Thyroid gland (tissue), 4 donors: ENCODE data around the gene KRT1. TPM values are rescaled to one million over a fixed set of nuclear protein-coding genes. Genes with fewer than 3 reads are reported as not detected.

Experiments
- DNase-seq, 2 donors: peaks; one replicate each; pipeline ENCODE4 v3.0.0-alpha.2; 2019
- H3K27ac ChIP-seq, 3 donors: fragments of 200-600 bp; sonication (generic); 1 replicate in 2 of 3; 2 replicates in 1 of 3; pipeline ENCODE4 v1.5.1; 2016 to 2019; ENCODE audit warnings: mild to moderate bottlenecking in 1 of 3, moderate library complexity in 1 of 3
- H3K27me3 ChIP-seq: fragments of 200-600 bp; sonication (generic); one replicate; pipeline ENCODE4 v1.5.1; 2019
- H3K36me3 ChIP-seq, 2 donors: fragments of 200-600 bp; sonication (generic); one replicate each; pipeline ENCODE4 v1.5.1; 2016 to 2019
- H3K4me1 ChIP-seq, 2 donors: fragments of 200-600 bp; sonication (generic); one replicate each; pipeline ENCODE4 v1.5.1; 2017 to 2019
- H3K4me3 ChIP-seq, 3 donors: fragments of 200-600 bp; sonication (generic); replicated peaks in 1 of 3; 1 replicate in 2 of 3; 2 replicates in 1 of 3; pipeline ENCODE4 v1.5.1; 2016; ENCODE audit warnings: mild to moderate bottlenecking in 1 of 3
- H3K9me3 ChIP-seq: fragments of 200-600 bp; sonication (generic); one replicate; pipeline ENCODE4 v1.5.1; 2017
- CTCF ChIP-seq, 6 experiments: fragments of 200-600 bp in 3 of 6; fragments of 450-650 bp in 3 of 6; sonication (generic) in 3 of 6; IDR thresholded peaks; one replicate each; pipeline ENCODE4 v1.5.1; 2016 to 2019; ENCODE audit warnings: antibody characterized with exemption in 6 of 6, mild to moderate bottlenecking in 2 of 6, inconsistent platforms in 1 of 6, moderate library complexity in 1 of 6
- POLR2A ChIP-seq, 2 donors: fragments of 450-650 bp; IDR thresholded peaks; one replicate each; pipeline ENCODE4 v1.6.1; 2017; ENCODE audit warnings: antibody characterized with exemption in 2 of 2, mild to moderate bottlenecking in 2 of 2, moderate library complexity in 1 of 2
- WGBS, 2 donors: methylation state at CpG; one replicate each; pipeline ENCODE4 v1.1.5; 2017; 5-methylcytosine and 5-hydroxymethylcytosine counted together
- intact Hi-C: fragments of 100-400 bp; cut with DNase I; formaldehyde crosslinking; loops from one replicate; pipeline ENCODE4 v1.15.1; 2023
- total RNA-seq, 4 donors: library from RNA; depleted of rRNA; stranded (reverse); fragments of >200 nt; gene quantifications; one replicate each; pipeline ENCODE4 v1.2.3, GENCODE V29; 2016

Gene KRT1
- total RNA-seq, 4 donors from 2014 or later: 2.8 TPM; not detected in 3

GRCh38 chr12:52629281-52630007 is 50.8 kb downstream of the KRT1 start:
- 85 to 94% methylated on average over 12 of the region's 12 CpGs for WGBS, 2 donors

GRCh38 chr12:52628841-52629240 is 51.4 kb downstream of the KRT1 start:
- Histone ChIP-seq H3K4me1 (no peaks in the 10 kb centered on the region), H3K36me3 (no peaks in the 10 kb centered on the region), H3K4me3 (no peak overlapping the region), H3K27ac (no peak overlapping the region), H3K27me3 (no peaks in the 10 kb centered on the region), H3K9me3 (no peaks in the 10 kb centered on the region)
- intact Hi-C loops: no loop called here
- no peak for DNase-seq
- TF ChIP-seq POLR2A (IDR thresholded peaks at IDR 0.05) (no peak), CTCF (IDR thresholded peaks at IDR 0.05) (no peak)
- WGBS, 2 donors: 80 to 90% methylated on average over 2 of the region's 2 CpGs

More at GRCh38 chr12:52629281-52630007, 50.8 kb downstream of the KRT1 start:
- Histone ChIP-seq H3K4me3 (no peak overlapping the region), H3K4me1 (no peaks in the 10 kb centered on the region), H3K36me3 (no peaks in the 10 kb centered on the region), H3K9me3 (no peaks in the 10 kb centered on the region), H3K27me3 (no peaks in the 10 kb centered on the region), H3K27ac (no peak overlapping the region)
- intact Hi-C loops: no loop called here
- TF ChIP-seq POLR2A (IDR thresholded peaks at IDR 0.05): no peak
- TF ChIP-seq CTCF (IDR thresholded peaks at IDR 0.05): no peak
- no peak for DNase-seq

- no peak for DNase-seq
- H3K27ac ChIP-seq: no peak overlapping the region
- no peak overlapping the region for H3K4me3 ChIP-seq
- H3K9me3 ChIP-seq: no peaks in the 10 kb centered on the region
- no peaks in the 10 kb centered on the region for H3K4me1 ChIP-seq
- TF ChIP-seq POLR2A (IDR thresholded peaks at IDR 0.05) (no peak), CTCF (IDR thresholded peaks at IDR 0.05) (no peak)
- 82 to 83% methylated on average over 4 of the region's 4 CpGs for WGBS, 2 donors
- no peaks in the 10 kb centered on the region for H3K36me3 ChIP-seq
- intact Hi-C loops: no loop called here
- H3K27me3 ChIP-seq: no peaks in the 10 kb centered on the region
These were observed 52.1 kb downstream of the KRT1 start for GRCh38 chr12:52628111-52628507.

- no peaks in the 10 kb centered on the region for H3K27me3 ChIP-seq
- no peak overlapping the region for H3K4me3 ChIP-seq
These were observed 52.7 kb downstream of the KRT1 start for GRCh38 chr12:52627395-52628110.

More at GRCh38 chr12:52627395-52628110, 52.7 kb downstream of the KRT1 start:
- Histone ChIP-seq H3K36me3 (no peaks in the 10 kb centered on the region), H3K4me1 (no peaks in the 10 kb centered on the region), H3K27ac (no peak overlapping the region), H3K9me3 (no peaks in the 10 kb centered on the region)
- TF ChIP-seq CTCF (IDR thresholded peaks at IDR 0.05) (no peak), POLR2A (IDR thresholded peaks at IDR 0.05) (no peak)
- 67 to 83% methylated on average over 2 of the region's 2 CpGs for WGBS, 2 donors
- no peak for DNase-seq
- intact Hi-C loops: no loop called here

Other genes starting within 250 kb of the KRT1 start
- gene KRT75, start 246.0 kb downstream of the KRT1 start, total RNA-seq: not detected
- not detected for gene KRT6B, start 228.3 kb downstream of the KRT1 start, total RNA-seq
- not detected for gene KRT6C, start 206.6 kb downstream of the KRT1 start, total RNA-seq
- under 1 TPM in 1 of 4 donors, not detected in 3; 0.27 TPM for gene KRT6A, start 187.2 kb downstream of the KRT1 start, total RNA-seq
- 1 to 10 TPM in 1 of 4 donors, not detected in 3; 1.4 TPM for gene KRT5, start 160.0 kb downstream of the KRT1 start, total RNA-seq
- not detected for gene KRT71, start 127.3 kb downstream of the KRT1 start, total RNA-seq
- gene KRT74, start 106.6 kb downstream of the KRT1 start, total RNA-seq: not detected
- not detected for gene KRT72, start 78.9 kb downstream of the KRT1 start, total RNA-seq
- not detected for gene KRT73, start 61.8 kb downstream of the KRT1 start, total RNA-seq
- 1 to 10 TPM in 1 of 4 donors, not detected in 3; 1.3 TPM for gene KRT2, start 28.2 kb downstream of the KRT1 start, total RNA-seq
- gene KRT77, start 23.1 kb upstream of the KRT1 start, total RNA-seq: not detected
- not detected for gene KRT76, start 96.9 kb upstream of the KRT1 start, total RNA-seq
- gene KRT3, start 115.7 kb upstream of the KRT1 start, total RNA-seq: not detected
- under 1 TPM in 1 of 4 donors, not detected in 3; 0.29 TPM for gene KRT4, start 133.7 kb upstream of the KRT1 start, total RNA-seq
- gene KRT79, start 153.9 kb upstream of the KRT1 start, total RNA-seq: not detected
- under 1 TPM in 1 of 4 donors, not detected in 3; 0.40 TPM for gene KRT78, start 168.6 kb upstream of the KRT1 start, total RNA-seq
- gene KRT8, start 224.7 kb upstream of the KRT1 start, total RNA-seq: 1,000 to 10,000 TPM in 1 of 4 donors, 100 to 1,000 TPM in 3; 364 to 1,037 (median 698) TPM